ENCODE measurements around the gene CNGA3. TPM values are rescaled to one million over a fixed set of nuclear protein-coding genes. Genes with fewer than 3 reads are reported as not detected.

Gene CNGA3
- total RNA-seq, 4 donors from 2014 or later: 0.25 to 0.47 TPM; not detected in 2

GRCh38 chr2:98329549-98329948 lies 16.7 kb upstream of the CNGA3 start:
- no peak for TF ChIP-seq CTCF (IDR thresholded peaks at IDR 0.05)
- DNase-seq (ENCODE audit: low spot score): no peak
- no peak for ATAC-seq (ENCODE audit: low FRiP score)

- ATAC-seq (ENCODE audit: low FRiP score): no peak
- no peak for DNase-seq (ENCODE audit: low spot score)
- no peak for TF ChIP-seq CTCF (IDR thresholded peaks at IDR 0.05)
Measured at GRCh38 chr2:98332989-98333388, 13.3 kb upstream of the CNGA3 start.

- ATAC-seq (ENCODE audit: low FRiP score) (no peak), DNase-seq (ENCODE audit: low spot score) (no peak)
- no peak for TF ChIP-seq CTCF (IDR thresholded peaks at IDR 0.05)
Measured at GRCh38 chr2:98333922-98334321, 12.3 kb upstream of the CNGA3 start.

GRCh38 chr2:98334439-98335078 lies 11.7 kb upstream of the CNGA3 start:
- no peak for ATAC-seq (ENCODE audit: low FRiP score)
- no peak for TF ChIP-seq CTCF (IDR thresholded peaks at IDR 0.05)
- no peak for DNase-seq (ENCODE audit: low spot score)

GRCh38 chr2:98335271-98335670 lies 11.0 kb upstream of the CNGA3 start:
- ATAC-seq (ENCODE audit: low FRiP score): no peak
- TF ChIP-seq CTCF (IDR thresholded peaks at IDR 0.05): no peak
- DNase-seq (ENCODE audit: low spot score): no peak

GRCh38 chr2:98341241-98341640 lies 5.0 kb upstream of the CNGA3 start:
- DNase-seq (ENCODE audit: low spot score) (no peak), ATAC-seq (ENCODE audit: low FRiP score) (no peak)
- no peak for TF ChIP-seq CTCF (IDR thresholded peaks at IDR 0.05)

GRCh38 chr2:98343285-98343684 lies 3.0 kb upstream of the CNGA3 start:
- DNase-seq (ENCODE audit: low spot score) (no peak), ATAC-seq (ENCODE audit: low FRiP score) (no peak)
- TF ChIP-seq CTCF (IDR thresholded peaks at IDR 0.05): no peak
